ENCODE data around the gene AKT2. TPM values are rescaled to one million over a fixed set of nuclear protein-coding genes. Genes with fewer than 3 reads are reported as not detected.

AKT2 gene
- total RNA-seq, 1 experiment from 2014 or later, result 108 TPM

DNA sequence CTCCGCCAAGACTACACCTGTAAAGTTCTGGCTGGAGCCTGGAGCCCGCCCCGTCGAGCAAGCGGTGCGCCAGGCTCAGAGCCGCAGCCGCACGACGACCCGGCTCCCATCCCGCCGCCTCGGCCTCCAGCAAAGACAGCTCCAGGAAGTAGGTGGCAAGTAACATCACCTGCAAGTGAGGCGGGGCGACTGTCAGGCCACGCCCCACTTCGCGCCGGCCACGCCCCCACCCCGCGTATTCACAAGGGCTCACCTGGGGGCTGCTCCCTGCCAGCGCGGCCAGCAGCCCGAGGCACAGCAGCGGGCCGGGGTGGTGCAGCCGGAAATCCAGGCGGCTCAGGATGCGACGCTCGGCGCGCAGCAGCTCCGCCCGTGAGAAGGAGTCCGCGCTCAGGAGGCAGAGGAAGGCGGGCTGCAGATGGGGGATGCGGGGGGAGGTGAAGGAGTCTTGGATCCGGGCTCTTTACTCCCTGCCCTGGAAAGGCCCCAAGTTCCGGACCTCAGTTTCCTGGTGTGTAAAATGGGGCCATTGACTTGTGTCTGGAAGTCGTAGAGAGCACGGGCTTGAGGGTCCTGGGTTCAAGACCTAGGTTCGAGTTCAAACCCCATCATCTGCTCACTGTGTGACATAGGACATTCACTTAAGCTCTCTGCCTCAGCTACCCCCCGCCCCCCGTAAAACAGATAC, 61.9 kb downstream of the AKT2 start:
- POLR2A ChIA-PET, result interaction anchor here (1.2 kb wide), 1 partner anchor 76 kb away, joined by 3 read pairs; no protein-coding TSS in a partner anchor
- peaks cover 9% of the 10 kb centered on the region for H3K36me3 Mint-ChIP-seq (ENCODE audit: insufficient read depth, unreplicated experiment)

DNA sequence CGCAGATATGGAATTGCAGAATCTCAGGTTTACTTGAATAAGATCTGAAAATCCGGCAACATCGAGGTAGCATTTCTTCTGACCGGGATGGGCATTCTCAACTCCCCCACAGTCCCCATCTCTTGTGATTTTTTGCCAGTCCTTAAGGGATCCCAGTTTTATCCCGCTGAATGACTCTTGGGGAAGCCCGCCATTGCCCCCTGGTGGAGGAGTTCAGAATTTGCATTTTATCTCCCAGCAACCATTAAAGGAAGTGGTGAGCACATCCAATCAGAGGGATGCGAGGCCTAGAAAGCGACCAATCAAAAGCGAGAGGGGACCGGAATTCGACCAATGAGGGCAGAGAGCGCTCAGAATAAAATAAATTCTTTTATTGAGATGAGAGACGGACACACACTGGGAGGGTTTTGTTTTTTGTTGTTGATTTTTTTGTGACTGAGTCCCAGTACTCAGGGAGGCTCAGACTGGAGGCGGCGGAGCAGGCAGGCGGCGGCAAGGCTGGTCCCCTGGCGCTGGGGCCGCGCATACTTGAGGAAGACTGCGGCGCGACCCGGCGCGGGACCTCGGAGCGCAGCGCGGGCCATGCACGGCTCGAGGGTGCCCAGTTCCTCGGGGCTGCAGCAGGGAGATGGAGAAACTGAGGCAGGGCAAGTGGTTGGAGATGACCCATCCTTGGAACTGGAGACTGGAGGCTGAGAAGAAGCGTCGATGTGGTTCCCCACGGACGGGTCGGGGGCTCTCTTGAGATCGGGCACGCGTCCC, 63.1 kb downstream of the AKT2 start:
- peak; percentile 77 for TF ChIP-seq CTCF (IDR thresholded peaks at IDR 0.05; ENCODE audit: unreplicated experiment)
- Mint-ChIP-seq H3K9me3 (ENCODE audit: unreplicated experiment) (peaks cover 8% of the 10 kb centered on the region), H3K27ac (ENCODE audit: low read depth, unreplicated experiment) (no peak overlapping the region), H3K4me3 (ENCODE audit: unreplicated experiment) (no peak overlapping the region), H3K4me1 (ENCODE audit: insufficient read depth, unreplicated experiment) (peaks cover 38% of the 10 kb centered on the region), H3K36me3 (ENCODE audit: insufficient read depth, unreplicated experiment) (peaks cover 9% of the 10 kb centered on the region), H3K27me3 (ENCODE audit: insufficient read depth, unreplicated experiment) (peaks cover 3% of the 10 kb centered on the region)
- BruUV-seq (replicated peaks), result no TSS peak
- CTCF ChIA-PET, result interaction anchor here (0.6 to 4.2 kb wide), 8 partner anchors 14 to 82 kb away, joined by 3 to 36 read pairs (median 4); no protein-coding TSS in a partner anchor
- POLR2A ChIA-PET, result interaction anchor here (1.2 kb wide), 1 partner anchor 74 kb away, joined by 3 read pairs; no protein-coding TSS in a partner anchor
- intact Hi-C loops (cut with micrococcal nuclease), result loop anchor here (1.0 to 5.0 kb wide), 2 partner anchors 65 to 82 kb away; no protein-coding TSS in a partner anchor
- peak; percentile 93 for DNase-seq (ENCODE audit: unreplicated experiment)

More for the DNA sequence above, 61.9 kb downstream of the AKT2 start:
- TF ChIP-seq CTCF (IDR thresholded peaks at IDR 0.05; ENCODE audit: unreplicated experiment), result no peak
- intact Hi-C loops (cut with micrococcal nuclease), result loop anchor here (5.0 kb wide), 1 partner anchor 66 kb away; no protein-coding TSS in a partner anchor
- DNase-seq (ENCODE audit: unreplicated experiment), result no peak
- Mint-ChIP-seq H3K4me1 (ENCODE audit: insufficient read depth, unreplicated experiment) (peaks cover 39% of the 10 kb centered on the region), H3K27me3 (ENCODE audit: insufficient read depth, unreplicated experiment) (no peaks in the 10 kb centered on the region), H3K9me3 (ENCODE audit: unreplicated experiment) (peaks cover 8% of the 10 kb centered on the region), H3K4me3 (ENCODE audit: unreplicated experiment) (no peak overlapping the region), H3K27ac (ENCODE audit: low read depth, unreplicated experiment) (no peak overlapping the region)
- BruUV-seq (replicated peaks), result no TSS peak
- CTCF ChIA-PET, result interaction anchor here (0.9 to 1.4 kb wide), 4 partner anchors 54 to 84 kb away, joined by 3 to 6 read pairs (median 4); no protein-coding TSS in a partner anchor

DNA sequence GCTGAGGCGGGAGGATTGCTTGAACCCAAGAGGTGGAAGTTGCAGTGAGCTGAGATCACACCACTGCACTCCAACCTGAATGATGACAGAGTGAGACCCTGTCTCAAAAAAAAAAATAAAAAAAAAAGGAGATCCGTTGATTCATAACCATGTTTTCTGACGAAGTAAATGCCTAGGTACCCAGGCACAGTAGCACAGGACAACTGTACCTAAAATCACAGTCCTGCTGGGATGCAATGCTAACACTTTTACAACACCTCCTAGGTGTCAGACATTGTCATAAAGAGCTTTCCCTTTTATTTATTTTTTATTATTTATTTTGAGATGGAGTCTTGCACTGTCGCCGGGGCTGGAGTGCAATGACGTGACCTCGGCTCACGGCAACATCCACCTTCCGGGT, 64.5 kb downstream of the AKT2 start:
- H3K27ac Mint-ChIP-seq (ENCODE audit: low read depth, unreplicated experiment), result no peak overlapping the region
- intact Hi-C loops (cut with micrococcal nuclease), result loop anchor here (5.0 kb wide), 1 partner anchor 63 kb away; no protein-coding TSS in a partner anchor
- POLR2A ChIA-PET, result no interaction called here
- H3K9me3 Mint-ChIP-seq (ENCODE audit: unreplicated experiment), result peaks cover 8% of the 10 kb centered on the region
- DNase-seq (ENCODE audit: unreplicated experiment), result no peak
- BruUV-seq (replicated peaks), result no TSS peak
- H3K4me3 Mint-ChIP-seq (ENCODE audit: unreplicated experiment), result no peak overlapping the region
- CTCF ChIA-PET, result interaction anchor here (0.8 to 4.2 kb wide), 7 partner anchors 16 to 81 kb away, joined by 3 to 36 read pairs (median 3); no protein-coding TSS in a partner anchor
- H3K36me3 Mint-ChIP-seq (ENCODE audit: insufficient read depth, unreplicated experiment), result peaks cover 16% of the 10 kb centered on the region
- H3K27me3 Mint-ChIP-seq (ENCODE audit: insufficient read depth, unreplicated experiment), result peaks cover 15% of the 10 kb centered on the region
- peaks cover 38% of the 10 kb centered on the region for H3K4me1 Mint-ChIP-seq (ENCODE audit: insufficient read depth, unreplicated experiment)
- TF ChIP-seq CTCF (IDR thresholded peaks at IDR 0.05; ENCODE audit: unreplicated experiment), result no peak

Data from MCF 10A (cell line).